Endothelial cell of umbilical vein (primary cell): ENCODE data around the gene PHACTR2.

Source experiments
- EZH2 ChIP-seq: IDR thresholded peaks from 2 replicates; pipeline ENCODE4 v1.6.1; 2012; ENCODE audit warnings: borderline replicate concordance, low read depth, mild to moderate bottlenecking, moderate library complexity, low read length, inconsistent platforms; ENCODE audit not compliant: severe bottlenecking
- FOS ChIP-seq: IDR thresholded peaks from 2 replicates; pipeline ENCODE4 v1.6.1; 2011; ENCODE audit warnings: mild to moderate bottlenecking, low read length, moderate library complexity, borderline replicate concordance; ENCODE audit not compliant: insufficient read depth
- JUN ChIP-seq: IDR thresholded peaks from 2 replicates; pipeline ENCODE4 v1.6.1; 2011; ENCODE audit warnings: borderline replicate concordance, low read depth; ENCODE audit not compliant: insufficient read length, insufficient read depth
- MYC ChIP-seq: IDR thresholded peaks from one replicate; pipeline ENCODE4 v1.6.1; 2011; ENCODE audit warnings: mild to moderate bottlenecking, low read depth, low read length
- POLR2A ChIP-seq: IDR thresholded peaks from 2 replicates; pipeline ENCODE4 v1.6.1; 2012; ENCODE audit warnings: low read depth, mild to moderate bottlenecking, control low read depth, low read length
- POLR2AphosphoS5 ChIP-seq: IDR thresholded peaks from 2 replicates; pipeline ENCODE4 v1.6.1; 2012; ENCODE audit warnings: low read depth, mild to moderate bottlenecking, control low read depth, low read length, moderate library complexity; ENCODE audit not compliant: insufficient read depth
- TF ChIP-seq, protein P1 (sequence below), 2 donors: IDR thresholded peaks; 1 replicate in 1 of 2; 2 replicates in 1 of 2; pipeline ENCODE4 v1.5.1; 2011; ENCODE audit warnings: low read length in 2 of 2, mild to moderate bottlenecking in 2 of 2, moderate library complexity in 2 of 2, control low read depth in 1 of 2, inconsistent platforms in 1 of 2, low read depth in 1 of 2; ENCODE audit not compliant: insufficient read depth in 1 of 2; ENCODE audit errors: extremely low read depth in 1 of 2
- TF ChIP-seq, protein P2 (sequence below): IDR thresholded peaks from 2 replicates; pipeline ENCODE4 v1.6.1; 2011; ENCODE audit not compliant: insufficient read depth, insufficient read length

- TF ChIP-seq, protein P1, sequence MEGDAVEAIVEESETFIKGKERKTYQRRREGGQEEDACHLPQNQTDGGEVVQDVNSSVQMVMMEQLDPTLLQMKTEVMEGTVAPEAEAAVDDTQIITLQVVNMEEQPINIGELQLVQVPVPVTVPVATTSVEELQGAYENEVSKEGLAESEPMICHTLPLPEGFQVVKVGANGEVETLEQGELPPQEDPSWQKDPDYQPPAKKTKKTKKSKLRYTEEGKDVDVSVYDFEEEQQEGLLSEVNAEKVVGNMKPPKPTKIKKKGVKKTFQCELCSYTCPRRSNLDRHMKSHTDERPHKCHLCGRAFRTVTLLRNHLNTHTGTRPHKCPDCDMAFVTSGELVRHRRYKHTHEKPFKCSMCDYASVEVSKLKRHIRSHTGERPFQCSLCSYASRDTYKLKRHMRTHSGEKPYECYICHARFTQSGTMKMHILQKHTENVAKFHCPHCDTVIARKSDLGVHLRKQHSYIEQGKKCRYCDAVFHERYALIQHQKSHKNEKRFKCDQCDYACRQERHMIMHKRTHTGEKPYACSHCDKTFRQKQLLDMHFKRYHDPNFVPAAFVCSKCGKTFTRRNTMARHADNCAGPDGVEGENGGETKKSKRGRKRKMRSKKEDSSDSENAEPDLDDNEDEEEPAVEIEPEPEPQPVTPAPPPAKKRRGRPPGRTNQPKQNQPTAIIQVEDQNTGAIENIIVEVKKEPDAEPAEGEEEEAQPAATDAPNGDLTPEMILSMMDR (IDR thresholded peaks at IDR 0.05; ENCODE audit: extremely low read depth in 1 of 2, insufficient read depth in 1 of 2, low read depth in 1 of 2, low read length in 2 of 2), result no peak
- no peak for TF ChIP-seq EZH2
- no peak for TF ChIP-seq JUN
- no peak for TF ChIP-seq MYC
- peak; percentile 82 for TF ChIP-seq POLR2AphosphoS5
- TF ChIP-seq, protein P2, sequence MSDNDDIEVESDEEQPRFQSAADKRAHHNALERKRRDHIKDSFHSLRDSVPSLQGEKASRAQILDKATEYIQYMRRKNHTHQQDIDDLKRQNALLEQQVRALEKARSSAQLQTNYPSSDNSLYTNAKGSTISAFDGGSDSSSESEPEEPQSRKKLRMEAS, result no peak
- peak; percentile 94 for TF ChIP-seq POLR2A
- TF ChIP-seq FOS, result no peak
These were observed at the start of gene PHACTR2 for GRCh38 chr6:143677891-143678791.
